Kidney (tissue), 14 donors: ENCODE data around the gene MYH11. TPM values are rescaled to one million over a fixed set of nuclear protein-coding genes. Genes with fewer than 3 reads are reported as not detected.
A peak's percentile ranks its signal among the peaks of the same experiment; 100 is the strongest.
"Not testable (repeated sequence)": the region's sequence is repeated elsewhere in the genome, so short reads cannot be mapped to it uniquely, and the experiment has no call there.

Experiments
- DNase-seq, 5 donors: peaks; one replicate each; pipeline ENCODE4 v3.0.0-alpha.2; 2013 to 2020
- FAIRE-seq: peaks from 2 replicates; lab custom pipeline; 2012; peaks lifted over from hg19 to GRCh38; lab: Jason Lieb, UNC
- H3K27ac ChIP-seq, 2 donors: one replicate each; pipeline ENCODE4 v1.7.0; 2013; ENCODE audit warnings: low read depth in 2 of 2, low read length in 2 of 2, inconsistent platforms in 1 of 2
- H3K27me3 ChIP-seq: one replicate; pipeline ENCODE4 v1.7.1; 2013; ENCODE audit warnings: low read length, inconsistent platforms; ENCODE audit not compliant: control insufficient read depth, insufficient read depth
- H3K36me3 ChIP-seq, 3 donors: one replicate each; pipeline versions ENCODE4 v1.7.0 to v1.7.1; 2013; ENCODE audit warnings: low read length in 3 of 3, control low read depth in 1 of 3, inconsistent platforms in 1 of 3; ENCODE audit not compliant: insufficient read depth in 3 of 3, control insufficient read depth in 2 of 3
- H3K4me1 ChIP-seq, 3 donors: one replicate each; pipeline versions ENCODE4 v1.7.0 to v1.7.1; 2013; ENCODE audit warnings: low read length in 3 of 3, inconsistent platforms in 1 of 3, low read depth in 1 of 3; ENCODE audit not compliant: control insufficient read depth in 2 of 3, insufficient read depth in 2 of 3
- H3K4me3 ChIP-seq, 3 donors: one replicate each; pipeline versions ENCODE4 v1.7.0 to v1.8.1; 2013; ENCODE audit warnings: low read length in 3 of 3, control low read depth in 1 of 3, inconsistent platforms in 1 of 3
- H3K9ac ChIP-seq, 3 donors: one replicate each; pipeline versions ENCODE4 v1.7.0 to v1.7.1; 2013; ENCODE audit warnings: low read length in 3 of 3, control low read depth in 1 of 3, inconsistent platforms in 1 of 3
- H3K9me3 ChIP-seq, 3 donors: one replicate each; pipeline versions ENCODE4 v1.7.0 to v1.7.1; 2013; ENCODE audit warnings: low read length in 3 of 3, control low read depth in 1 of 3, inconsistent platforms in 1 of 3; ENCODE audit not compliant: control insufficient read depth in 2 of 3, insufficient read depth in 1 of 3
- intact Hi-C: fragments of 100-400 bp; cut with DNase I; formaldehyde crosslinking; loops from one replicate; pipeline ENCODE4 v1.11.1; 2022
- polyA plus RNA-seq: library from polyadenylated mRNA; stranded (reverse); fragments of 350-450 nt; fragmentation: Illumina TruSeq; extraction: RNeasy Lipid Tissue Mini Kit (QIAGEN cat#74804); gene quantifications from one replicate; pipeline ENCODE4 v1.2.3, GENCODE V29; 2014; ENCODE audit warnings: low read depth, low replicate concordance; ENCODE audit not compliant: insufficient read depth
- total RNA-seq: library from RNA; stranded (reverse); fragmentation: NEBNext Ultra II Directional; extraction: Animal tissue kit (Norgen Biotek cat#: 25700); gene quantifications from one replicate; pipeline ENCODE4 v1.2.1, GENCODE V29; 2021
- TF ChIP-seq, protein P1 (sequence below): IDR thresholded peaks from 3 replicates; pipeline ENCODE4 v1.5.1; 2012; ENCODE audit warnings: mild to moderate bottlenecking, moderate library complexity, borderline replicate concordance; ENCODE audit not compliant: insufficient read depth; ENCODE audit errors: extremely low read depth
- donor health status: control.
- donor health status: control.
- donor health status: control.
- donor health status: control.
- donor health status: control.
- donor health status: DM: yes; HTN: yes; CAD: no.
- donor health status: Normal renal cell carcinoma (clear cell type).

MYH11 gene
- total and polyA plus RNA-seq, 2 donors from 2014 or later, result 40.2 to 175 TPM

DNA sequence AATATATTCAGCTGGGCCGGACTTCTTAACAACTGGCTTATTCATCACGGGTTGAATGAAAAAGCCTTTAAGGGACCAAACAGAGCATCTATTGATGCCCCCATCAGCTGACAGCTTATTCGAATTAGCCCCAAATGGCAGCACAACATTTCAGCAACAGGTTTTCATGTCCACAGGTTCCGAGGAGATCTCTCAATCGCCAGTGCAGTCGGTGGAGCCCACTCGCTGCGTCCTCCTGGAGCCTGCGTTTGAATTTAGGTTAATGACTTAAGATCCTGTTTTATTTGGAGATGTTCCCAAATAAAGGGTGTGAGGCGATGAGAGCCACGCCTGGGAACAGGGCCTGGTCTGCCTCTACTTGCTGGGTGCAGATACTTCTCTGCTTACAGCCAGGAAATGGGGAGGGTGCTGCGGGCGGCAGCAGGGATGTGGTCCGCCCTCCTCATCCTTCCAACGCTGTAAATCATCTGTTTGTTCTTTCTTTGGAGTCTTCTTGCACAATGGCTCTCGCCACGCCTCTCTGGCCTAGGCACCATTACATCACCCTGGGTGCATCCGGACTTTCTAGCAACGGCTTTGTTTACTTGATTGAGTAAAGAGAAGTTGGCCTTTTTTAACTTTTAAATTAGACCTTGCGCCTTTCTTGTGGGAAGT lies 184.2 kb downstream of the MYH11 start:
- Histone ChIP-seq H3K27me3 (no peaks in the 10 kb centered on the region), H3K36me3 (peaks cover 2 to 6% (median 3%) of the 10 kb centered on the region in 3 donors), H3K4me1 (peaks cover 0 to 3% (median 0%) of the 10 kb centered on the region in 3 donors), H3K9ac (peak overlapping the region in 1 of 3 donors; percentile 46), H3K4me3 (peak overlapping the region in 1 of 3 donors; percentile 28), H3K9me3 (no peaks in the 10 kb centered on the region), H3K27ac (peak overlapping the region; percentile 43 to 87)
- TF ChIP-seq, protein P1, sequence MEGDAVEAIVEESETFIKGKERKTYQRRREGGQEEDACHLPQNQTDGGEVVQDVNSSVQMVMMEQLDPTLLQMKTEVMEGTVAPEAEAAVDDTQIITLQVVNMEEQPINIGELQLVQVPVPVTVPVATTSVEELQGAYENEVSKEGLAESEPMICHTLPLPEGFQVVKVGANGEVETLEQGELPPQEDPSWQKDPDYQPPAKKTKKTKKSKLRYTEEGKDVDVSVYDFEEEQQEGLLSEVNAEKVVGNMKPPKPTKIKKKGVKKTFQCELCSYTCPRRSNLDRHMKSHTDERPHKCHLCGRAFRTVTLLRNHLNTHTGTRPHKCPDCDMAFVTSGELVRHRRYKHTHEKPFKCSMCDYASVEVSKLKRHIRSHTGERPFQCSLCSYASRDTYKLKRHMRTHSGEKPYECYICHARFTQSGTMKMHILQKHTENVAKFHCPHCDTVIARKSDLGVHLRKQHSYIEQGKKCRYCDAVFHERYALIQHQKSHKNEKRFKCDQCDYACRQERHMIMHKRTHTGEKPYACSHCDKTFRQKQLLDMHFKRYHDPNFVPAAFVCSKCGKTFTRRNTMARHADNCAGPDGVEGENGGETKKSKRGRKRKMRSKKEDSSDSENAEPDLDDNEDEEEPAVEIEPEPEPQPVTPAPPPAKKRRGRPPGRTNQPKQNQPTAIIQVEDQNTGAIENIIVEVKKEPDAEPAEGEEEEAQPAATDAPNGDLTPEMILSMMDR, result no peak
- DNase-seq (peak; percentile 51 to 95 (median 66)), FAIRE-seq (no peak)
- intact Hi-C loops, result no loop called here

DNA sequence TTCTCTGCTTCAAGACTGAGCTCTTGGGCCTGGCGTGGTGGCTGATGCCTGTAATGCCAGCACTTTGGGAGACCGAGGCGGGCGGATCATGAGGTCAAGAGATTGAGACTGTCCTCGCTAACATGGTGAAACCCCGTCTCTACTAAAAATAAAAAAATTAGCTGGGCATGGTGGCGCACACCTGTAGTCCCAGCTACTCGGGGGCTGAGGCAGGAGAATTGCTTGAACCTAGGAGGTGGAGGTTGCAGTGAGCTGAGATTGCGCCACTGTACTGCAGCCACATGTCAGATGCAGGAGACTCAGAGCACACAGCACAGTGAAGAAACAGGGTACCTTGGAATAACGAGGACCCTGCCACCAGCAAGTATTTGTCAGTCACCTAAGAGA lies 184.7 kb downstream of the MYH11 start:
- H3K9me3 ChIP-seq, H3K4me3 ChIP-seq, H3K27me3 ChIP-seq, intact Hi-C loops, FAIRE-seq, DNase-seq, H3K36me3 ChIP-seq, H3K4me1 ChIP-seq: not testable (repeated sequence)
- peak overlapping the region in 1 of 3 donors; percentile 46 for H3K9ac ChIP-seq
- H3K27ac ChIP-seq, result peak overlapping the region; percentile 34 to 87

DNA sequence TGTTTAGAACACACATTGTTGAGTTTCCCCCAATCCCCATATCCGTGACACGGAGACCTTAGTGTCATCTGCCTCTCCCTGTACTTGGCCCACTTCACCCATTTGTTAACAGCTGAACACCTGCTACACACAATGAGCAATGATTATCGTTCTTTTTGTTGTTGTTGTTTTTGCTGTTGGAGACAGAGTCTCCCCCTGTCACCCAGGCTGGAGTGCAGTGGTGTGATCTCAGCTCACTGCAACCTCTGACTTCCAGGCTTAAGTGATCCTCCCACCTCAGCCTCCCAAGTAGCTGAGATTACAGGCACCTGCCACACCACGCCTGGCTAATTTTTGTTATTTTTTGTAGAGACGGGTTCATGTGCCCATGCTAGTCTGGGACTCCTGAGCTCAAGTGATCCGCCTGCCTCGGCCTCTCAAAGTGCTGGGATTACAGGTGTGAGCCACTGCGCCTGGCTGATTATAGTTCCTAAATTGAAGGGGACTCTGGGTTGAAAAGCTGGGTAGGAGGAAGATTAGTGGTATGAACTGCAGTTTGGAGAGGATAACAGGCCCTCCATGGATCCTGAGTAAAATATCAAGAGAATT lies 185.2 kb downstream of the MYH11 start:
- Histone ChIP-seq H3K9me3 (no peaks in the 10 kb centered on the region), H3K27me3 (no peaks in the 10 kb centered on the region), H3K36me3 (peaks cover 0 to 6% (median 6%) of the 10 kb centered on the region in 3 donors), H3K9ac (no peak overlapping the region), H3K4me3 (no peak overlapping the region), H3K4me1 (peaks cover 0 to 3% (median 0%) of the 10 kb centered on the region in 3 donors), H3K27ac (peak overlapping the region in 1 of 2 donors; percentile 9)
- TF ChIP-seq, protein P1, result no peak
- intact Hi-C loops, result no loop called here
- FAIRE-seq (no peak), DNase-seq (no peak)

DNA sequence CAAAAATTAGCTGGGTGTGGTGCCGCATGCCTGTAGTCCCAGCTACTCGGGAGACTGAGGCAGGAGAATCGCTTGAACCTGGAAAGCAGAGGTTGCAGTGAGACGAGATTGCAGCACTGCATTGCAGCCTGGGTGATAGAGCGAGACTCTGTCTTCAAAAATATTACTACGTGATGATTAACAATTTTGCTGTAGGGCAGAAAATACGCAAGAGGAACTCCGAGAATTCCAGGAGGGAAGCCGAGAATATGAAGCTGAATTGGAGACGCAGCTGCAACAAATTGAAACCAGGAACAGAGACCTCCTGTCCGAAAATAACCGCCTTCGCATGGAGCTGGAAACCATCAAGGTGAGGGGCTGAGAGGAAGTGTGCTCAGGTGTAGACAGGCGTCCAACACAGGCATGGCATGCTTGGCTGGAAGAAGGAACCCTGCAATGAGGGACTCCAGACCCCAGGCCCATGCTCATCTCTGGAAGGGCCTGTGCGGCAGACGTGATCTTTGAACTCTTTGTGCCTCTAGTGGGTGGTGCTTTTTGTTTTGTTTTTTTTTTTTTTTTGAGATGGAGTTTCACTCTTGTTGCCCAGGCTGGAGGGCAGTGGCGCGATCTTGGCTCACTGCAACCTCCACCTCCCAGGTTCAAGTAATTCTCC lies 189.6 kb downstream of the MYH11 start:
- Histone ChIP-seq H3K27me3 (no peaks in the 10 kb centered on the region), H3K9ac (no peak overlapping the region), H3K9me3 (no peaks in the 10 kb centered on the region), H3K36me3 (peaks cover 6% of the 10 kb centered on the region in 3 donors), H3K27ac (no peak overlapping the region), H3K4me3 (no peak overlapping the region), H3K4me1 (peaks cover 0 to under 1% (median 0%) of the 10 kb centered on the region in 3 donors)
- DNase-seq (no peak), FAIRE-seq (no peak)
- TF ChIP-seq, protein P1, result no peak
- intact Hi-C loops, result no loop called here
